CD14-positive monocyte (primary cell): ENCODE data around the gene SLC10A7. TPM values are rescaled to one million over a fixed set of nuclear protein-coding genes. Genes with fewer than 3 reads are reported as not detected.

ENCODE experiments used
- DNase-seq, 3 donors: peaks; one replicate each; pipeline ENCODE4 v3.0.0-alpha.2; 2011 to 2022
- H2AFZ ChIP-seq: 2 replicates; pipeline ENCODE4 v1.6.0; 2012; ENCODE audit warnings: mild to moderate bottlenecking, low read depth, low read length, inconsistent platforms; ENCODE audit not compliant: insufficient read depth, poor library complexity, severe bottlenecking
- H3K27ac ChIP-seq, 2 donors: 1 replicate in 1 of 2; 2 replicates in 1 of 2; pipeline ENCODE4 v1.5.1; 2012 to 2013; ENCODE audit warnings: low read length in 2 of 2, control low read depth in 1 of 2, inconsistent platforms in 1 of 2, low read depth in 1 of 2, mild to moderate bottlenecking in 1 of 2
- H3K27me3 ChIP-seq, 2 donors: one replicate each; pipeline versions ENCODE4 v1.6.0 to v1.6.1; 2011 to 2013; ENCODE audit warnings: low read length in 2 of 2; ENCODE audit not compliant: control insufficient read depth in 2 of 2, insufficient read depth in 2 of 2
- H3K36me3 ChIP-seq, 2 donors: replicated peaks in 1 of 2; 1 replicate in 1 of 2; 2 replicates in 1 of 2; pipeline versions ENCODE4 v1.5.1 to v1.6.1; 2012 to 2013; ENCODE audit warnings: low read length in 2 of 2, control low read depth in 1 of 2, inconsistent platforms in 1 of 2, mild to moderate bottlenecking in 1 of 2; ENCODE audit not compliant: insufficient read depth in 2 of 2, control insufficient read depth in 1 of 2
- H3K4me1 ChIP-seq, 2 donors: 1 replicate in 1 of 2; 2 replicates in 1 of 2; pipeline versions ENCODE4 v1.5.1 to v1.6.1; 2012 to 2013; ENCODE audit warnings: low read length in 2 of 2, control low read depth in 1 of 2, inconsistent platforms in 1 of 2, mild to moderate bottlenecking in 1 of 2, moderate library complexity in 1 of 2; ENCODE audit not compliant: insufficient read depth in 2 of 2, control insufficient read depth in 1 of 2
- H3K4me2 ChIP-seq: replicated peaks from 2 replicates; pipeline ENCODE3; 2012; ENCODE audit warnings: low read length, moderate library complexity, mild to moderate bottlenecking; ENCODE audit not compliant: poor library complexity, severe bottlenecking; ENCODE audit errors: extremely low read depth
- H3K4me3 ChIP-seq, 3 experiments: fragments of 200-600 bp in 1 of 3; sonication (generic) in 1 of 3; replicated peaks in 1 of 3; 1 replicate in 2 of 3; 2 replicates in 1 of 3; pipeline ENCODE4 v1.5.1; 2011 to 2013; ENCODE audit warnings: low read length in 3 of 3, mild to moderate bottlenecking in 3 of 3, control low read depth in 2 of 3, low read depth in 2 of 3, inconsistent platforms in 1 of 3, moderate library complexity in 1 of 3
- H3K79me2 ChIP-seq: 2 replicates; pipeline ENCODE4 v1.6.0; 2012; ENCODE audit warnings: mild to moderate bottlenecking, control low read depth, inconsistent platforms, low read length, moderate library complexity; ENCODE audit not compliant: insufficient read depth
- H3K9ac ChIP-seq: 2 replicates; pipeline ENCODE4 v1.6.0; 2017; ENCODE audit warnings: low read length, mild to moderate bottlenecking; ENCODE audit not compliant: insufficient read depth, poor library complexity, severe bottlenecking
- H3K9me3 ChIP-seq, 2 donors: replicated peaks in 1 of 2; 1 replicate in 1 of 2; 2 replicates in 1 of 2; pipeline versions ENCODE4 v1.5.1 to v1.6.1; 2012 to 2013; ENCODE audit warnings: low read length in 2 of 2, control low read depth in 1 of 2; ENCODE audit not compliant: control insufficient read depth in 1 of 2, insufficient read depth in 1 of 2
- H4K20me1 ChIP-seq: 2 replicates; pipeline ENCODE4 v1.6.0; 2012; ENCODE audit warnings: mild to moderate bottlenecking, low read length, control low read depth, moderate library complexity; ENCODE audit not compliant: insufficient read depth
- H3K27ac Mint-ChIP-seq, 7 donors: one replicate each; pipeline ENCODE4 v1.8.0; 2020; ENCODE audit warnings: mild to moderate bottlenecking in 7 of 7, mixed read lengths in 7 of 7, moderate library complexity in 6 of 7, inconsistent platforms in 2 of 7
- H3K27me3 Mint-ChIP-seq, 3 donors: one replicate each; pipeline ENCODE4 v1.8.0; 2021 to 2022; ENCODE audit warnings: low read depth in 3 of 3, mild to moderate bottlenecking in 3 of 3, mixed read lengths in 3 of 3, moderate library complexity in 3 of 3, inconsistent platforms in 1 of 3
- H3K36me3 Mint-ChIP-seq, 2 donors: one replicate each; pipeline ENCODE4 v1.8.0; 2020; ENCODE audit warnings: mixed read lengths in 2 of 2, inconsistent platforms in 1 of 2, mild to moderate bottlenecking in 1 of 2
- H3K4me1 Mint-ChIP-seq: one replicate; pipeline ENCODE4 v1.8.0; 2020; ENCODE audit warnings: mild to moderate bottlenecking, mixed read lengths
- H3K4me3 Mint-ChIP-seq, 2 donors: one replicate each; pipeline ENCODE4 v1.8.0; 2020; ENCODE audit warnings: mild to moderate bottlenecking in 2 of 2, mixed read lengths in 2 of 2, moderate library complexity in 1 of 2
- H3K9me3 Mint-ChIP-seq, 7 donors: one replicate each; pipeline ENCODE4 v1.8.0; 2020 to 2022; ENCODE audit warnings: mixed read lengths in 7 of 7, mild to moderate bottlenecking in 6 of 7, moderate library complexity in 6 of 7, inconsistent platforms in 2 of 7
- WGBS: methylation state at CpG from one replicate; pipeline ENCODE4 v1.1.5; 2013; ENCODE audit warnings: missing lambda C conversion rate; ENCODE audit not compliant: insufficient coverage; 5-methylcytosine and 5-hydroxymethylcytosine counted together
- intact Hi-C, 2 donors: fragments of 100-400 bp; cut with micrococcal nuclease; formaldehyde crosslinking; loops; one replicate each; pipeline versions ENCODE4 v1.15.0 to v1.15.1; 2023
- polyA plus RNA-seq, 3 donors: library from polyadenylated mRNA; depleted of rRNA in 1 of 3; unstranded in 2 of 3; stranded (reverse) in 1 of 3; fragments of 300-500 nt in 2 of 3; fragments of >200 nt in 1 of 3; fragmentation: Illumina TruSeq in 2 of 3; gene quantifications; 1 replicate in 2 of 3; 2 replicates in 1 of 3; pipeline ENCODE4 v1.2.3, GENCODE V29; 2012 to 2021
- TF ChIP-seq, protein P1 (sequence below): fragments of 200-600 bp; IDR thresholded peaks from one replicate; pipeline ENCODE4 v1.8.0; 2022; ENCODE audit warnings: antibody characterized with exemption, mild to moderate bottlenecking

SLC10A7 gene
- polyA plus RNA-seq, 3 donors = 6.6 to 8.3 (median 6.8) TPM

DNA sequence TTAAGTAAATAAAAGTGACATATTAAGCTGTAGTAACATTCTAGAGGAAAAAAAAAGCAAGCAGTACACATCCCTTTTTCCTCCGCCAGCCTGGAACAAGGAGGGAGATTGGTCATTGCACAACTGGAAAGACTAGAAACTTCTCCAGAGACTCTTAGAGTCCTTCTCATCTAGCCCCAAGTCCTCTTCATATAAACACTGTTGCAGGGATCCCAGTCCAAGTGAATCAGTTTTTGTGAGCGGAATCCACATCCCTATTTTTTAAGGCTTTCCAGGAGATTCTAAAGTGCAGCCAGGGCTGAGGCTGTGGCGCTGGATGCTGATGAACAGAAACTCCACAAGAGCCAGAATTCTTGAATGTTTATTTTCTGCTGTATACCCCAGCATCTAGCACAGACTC is 283.6 kb downstream of the SLC10A7 start:
- Mint-ChIP-seq H3K27ac (no peak overlapping the region), H3K4me1 (peaks cover 27% of the 10 kb centered on the region), H3K4me3 (no peak overlapping the region), H3K36me3 (no peaks in the 10 kb centered on the region), H3K9me3 (peaks cover 0 to 3% (median 0%) of the 10 kb centered on the region in 7 donors), H3K27me3 (peaks cover 5 to 10% (median 7%) of the 10 kb centered on the region in 3 donors)
- intact Hi-C loops = no loop called here
- TF ChIP-seq, protein P1, sequence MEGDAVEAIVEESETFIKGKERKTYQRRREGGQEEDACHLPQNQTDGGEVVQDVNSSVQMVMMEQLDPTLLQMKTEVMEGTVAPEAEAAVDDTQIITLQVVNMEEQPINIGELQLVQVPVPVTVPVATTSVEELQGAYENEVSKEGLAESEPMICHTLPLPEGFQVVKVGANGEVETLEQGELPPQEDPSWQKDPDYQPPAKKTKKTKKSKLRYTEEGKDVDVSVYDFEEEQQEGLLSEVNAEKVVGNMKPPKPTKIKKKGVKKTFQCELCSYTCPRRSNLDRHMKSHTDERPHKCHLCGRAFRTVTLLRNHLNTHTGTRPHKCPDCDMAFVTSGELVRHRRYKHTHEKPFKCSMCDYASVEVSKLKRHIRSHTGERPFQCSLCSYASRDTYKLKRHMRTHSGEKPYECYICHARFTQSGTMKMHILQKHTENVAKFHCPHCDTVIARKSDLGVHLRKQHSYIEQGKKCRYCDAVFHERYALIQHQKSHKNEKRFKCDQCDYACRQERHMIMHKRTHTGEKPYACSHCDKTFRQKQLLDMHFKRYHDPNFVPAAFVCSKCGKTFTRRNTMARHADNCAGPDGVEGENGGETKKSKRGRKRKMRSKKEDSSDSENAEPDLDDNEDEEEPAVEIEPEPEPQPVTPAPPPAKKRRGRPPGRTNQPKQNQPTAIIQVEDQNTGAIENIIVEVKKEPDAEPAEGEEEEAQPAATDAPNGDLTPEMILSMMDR = no peak
- Histone ChIP-seq H3K9me3 (no peaks in the 10 kb centered on the region), H3K9ac (no peak overlapping the region), H3K4me1 (peaks cover 11 to 15% of the 10 kb centered on the region in 2 donors), H3K36me3 (no peaks in the 10 kb centered on the region), H2AFZ (no peak overlapping the region), H3K27me3 (no peaks in the 10 kb centered on the region), H4K20me1 (no peaks in the 10 kb centered on the region), H3K4me3 (no peak overlapping the region), H3K79me2 (no peaks in the 10 kb centered on the region), H3K4me2 (no peak overlapping the region), H3K27ac (no peak overlapping the region)
- WGBS = no CpG with 5 or more reads among the region's 3 CpGs
- DNase-seq = no peak

DNA sequence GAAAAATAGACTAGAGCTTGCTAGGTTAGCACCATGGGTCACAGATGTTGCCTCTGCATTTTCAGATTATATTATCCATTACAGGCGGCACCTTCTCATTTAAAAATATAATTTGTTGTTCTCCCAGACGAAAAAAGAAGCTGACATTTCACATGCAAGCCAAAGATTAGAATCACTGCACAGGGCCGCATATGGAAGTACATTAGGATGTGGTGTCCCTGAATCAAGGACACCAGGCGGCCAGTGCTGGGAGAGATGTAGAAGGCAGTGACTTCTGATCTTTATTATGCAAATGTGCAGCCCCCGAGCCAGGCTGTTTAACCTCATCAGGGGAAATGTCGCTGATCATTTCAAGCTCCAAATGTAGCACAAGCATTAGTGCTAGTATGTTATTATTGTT is 284.6 kb downstream of the SLC10A7 start:
- DNase-seq = no peak
- no peak overlapping the region for H3K9ac ChIP-seq
- Mint-ChIP-seq H3K9me3 (peaks cover 0 to 4% (median 2%) of the 10 kb centered on the region in 7 donors), H3K36me3 (no peaks in the 10 kb centered on the region), H3K27ac (no peak overlapping the region), H3K4me3 (no peak overlapping the region), H3K27me3 (peaks cover 5 to 10% (median 7%) of the 10 kb centered on the region in 3 donors), H3K4me1 (peaks cover 31% of the 10 kb centered on the region)
- no peaks in the 10 kb centered on the region for H3K36me3 ChIP-seq
- H3K4me3 ChIP-seq = no peak overlapping the region
- no peaks in the 10 kb centered on the region for H3K27me3 ChIP-seq
- peaks cover 0 to 2% of the 10 kb centered on the region in 2 donors for H3K9me3 ChIP-seq
- intact Hi-C loops = no loop called here
- 100% methylated on average over 3 of the region's 6 CpGs for WGBS
- TF ChIP-seq, protein P1 = no peak
- no peaks in the 10 kb centered on the region for H3K79me2 ChIP-seq
- no peak overlapping the region for H2AFZ ChIP-seq
- no peaks in the 10 kb centered on the region for H4K20me1 ChIP-seq
- H3K27ac ChIP-seq = no peak overlapping the region
- no peak overlapping the region for H3K4me2 ChIP-seq
- peaks cover 11 to 15% of the 10 kb centered on the region in 2 donors for H3K4me1 ChIP-seq
